GM19463 (cell line): ENCODE measurements around the gene TMED6.

Experiments
- ATAC-seq: cut with Tn5 transposase; IDR thresholded peaks from one replicate; pipeline ENCODE4 v1.9.1; 2021; ENCODE audit warnings: mild to moderate bottlenecking, moderate library complexity; ENCODE audit not compliant: unreplicated experiment

TMED6 gene

DNA sequence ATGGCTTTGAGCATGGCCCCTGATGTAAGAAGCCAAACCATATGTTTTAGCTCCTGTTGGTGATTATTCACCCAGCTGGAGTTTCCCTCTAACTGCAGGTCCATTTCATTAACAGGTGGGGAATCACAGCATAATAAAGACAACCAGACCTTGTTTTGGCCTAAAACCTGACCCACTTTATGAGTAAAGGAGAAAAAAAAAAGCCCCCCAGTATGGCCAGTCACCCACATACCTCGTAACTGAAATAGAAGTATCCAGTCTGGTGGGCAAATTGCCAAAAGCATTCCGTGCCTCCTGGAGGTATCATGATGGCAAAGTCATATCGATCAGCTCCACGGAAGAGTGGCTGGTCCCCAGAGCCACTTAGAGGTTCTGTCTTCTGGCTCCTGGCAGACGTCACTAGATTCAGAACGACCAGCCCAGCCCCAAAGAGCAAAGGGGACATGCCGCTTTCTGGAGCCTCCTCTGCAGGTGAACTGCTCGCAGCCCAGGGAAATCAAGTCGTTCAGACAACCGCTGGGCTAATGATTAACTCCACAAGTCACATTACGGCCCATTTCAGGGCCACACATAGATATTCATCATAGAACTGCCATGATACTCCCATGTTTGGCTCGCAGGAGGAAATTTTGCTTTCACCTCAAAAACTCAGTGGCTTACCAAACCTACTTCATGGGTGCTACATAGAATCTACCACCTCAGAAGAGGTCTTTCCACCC lies at the start of gene TMED6:
TSS of gene TMED6 (minus strand) at position 478 of the 719 bp plus-strand sequence. CDS start at position 445, 33 bp downstream.
- ATAC-seq: no peak

DNA sequence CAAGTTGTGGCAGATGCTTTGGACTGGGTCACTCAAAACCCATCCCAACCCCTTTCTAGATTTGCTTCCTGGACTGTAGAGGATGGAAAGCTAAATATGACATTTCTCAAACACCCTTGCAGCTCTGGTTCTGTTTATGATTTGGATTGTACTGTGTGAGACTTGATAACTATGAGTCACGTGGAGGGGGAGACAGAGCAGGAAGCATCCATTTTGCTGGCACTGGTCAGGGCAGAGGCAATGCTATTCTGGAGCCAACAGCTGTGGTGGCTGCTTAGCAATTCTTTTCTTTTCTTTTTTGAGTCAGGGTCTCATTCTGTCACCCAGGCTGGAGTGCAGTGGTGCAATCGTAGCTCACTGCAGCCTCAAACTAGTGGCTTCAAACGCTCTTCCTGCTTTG lies 47.8 kb upstream of the TMED6 start:
- no peak for ATAC-seq

DNA sequence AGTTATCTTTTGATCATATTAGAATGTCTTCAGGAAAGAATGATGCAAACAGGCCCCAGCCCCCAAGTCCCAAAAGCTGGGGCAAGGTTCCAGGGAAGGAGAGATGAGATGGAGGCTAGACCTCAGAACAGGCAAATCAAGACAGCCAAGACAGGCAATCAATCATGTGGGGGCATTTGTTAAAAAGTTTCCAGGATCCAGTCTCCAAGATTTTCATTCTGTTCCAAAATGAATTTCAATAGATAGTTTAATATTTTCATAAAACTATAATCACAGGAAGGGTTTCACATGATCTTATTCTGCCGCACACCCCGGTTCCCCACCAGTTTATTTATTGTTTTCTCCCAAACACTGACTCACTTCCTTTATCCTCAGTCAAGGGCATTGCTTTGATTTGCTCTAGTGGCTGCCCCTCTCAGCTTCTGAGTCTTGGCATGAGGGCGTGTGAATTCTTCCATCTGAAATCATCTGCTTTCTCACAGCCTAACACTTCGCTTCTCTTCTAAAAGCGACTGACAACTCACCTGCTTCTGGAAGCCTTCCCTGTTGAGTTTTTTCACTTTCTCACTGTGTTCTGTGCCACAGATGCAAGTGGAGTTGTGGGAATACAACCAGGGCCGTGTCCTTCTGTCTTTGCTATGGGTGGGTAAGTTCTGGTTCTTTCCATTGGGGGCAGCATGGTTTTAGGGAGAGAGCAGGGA lies 46.4 kb upstream of the TMED6 start:
- no peak for ATAC-seq

DNA sequence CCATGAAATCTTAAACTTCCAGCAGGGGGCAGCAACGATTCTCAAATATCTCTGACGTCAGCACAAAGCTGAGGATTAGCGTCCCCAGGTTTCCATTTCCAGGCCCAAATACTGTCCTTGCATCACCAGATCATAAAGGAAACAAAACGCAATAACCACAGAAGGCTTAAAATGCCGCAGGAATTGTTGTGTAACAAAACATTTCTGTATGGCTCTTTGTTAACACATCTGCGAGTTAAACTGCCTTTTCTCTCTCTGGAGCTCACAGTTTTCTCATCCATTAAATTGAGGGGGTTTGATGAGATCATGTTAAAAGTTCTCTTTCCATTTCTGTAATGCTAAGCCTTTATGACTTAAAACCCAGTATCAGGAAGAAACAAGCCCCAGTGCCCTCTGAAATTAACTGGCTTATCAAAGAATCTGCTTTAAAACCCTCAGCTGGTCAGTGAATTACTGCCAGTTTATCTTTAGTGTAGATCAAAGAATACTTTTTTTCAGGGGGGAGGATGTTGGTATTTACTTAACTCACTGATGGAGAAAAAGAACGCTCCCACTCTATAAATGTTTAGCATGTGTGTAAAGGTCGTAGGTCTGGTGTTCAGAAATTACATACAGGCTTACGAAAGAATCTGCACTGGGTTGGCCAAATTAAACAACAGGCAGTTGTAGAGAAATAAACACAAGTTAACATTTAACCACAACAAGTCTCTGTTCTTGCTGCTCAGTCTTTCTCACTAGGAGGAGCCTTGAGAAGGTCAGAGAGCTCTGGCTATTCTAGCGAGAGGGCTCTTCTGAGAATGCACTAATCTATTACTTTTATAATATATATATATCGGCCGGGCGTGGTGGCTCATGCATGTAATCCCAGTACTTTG lies 44.8 kb upstream of the TMED6 start:
- ATAC-seq: peak; percentile 57

DNA sequence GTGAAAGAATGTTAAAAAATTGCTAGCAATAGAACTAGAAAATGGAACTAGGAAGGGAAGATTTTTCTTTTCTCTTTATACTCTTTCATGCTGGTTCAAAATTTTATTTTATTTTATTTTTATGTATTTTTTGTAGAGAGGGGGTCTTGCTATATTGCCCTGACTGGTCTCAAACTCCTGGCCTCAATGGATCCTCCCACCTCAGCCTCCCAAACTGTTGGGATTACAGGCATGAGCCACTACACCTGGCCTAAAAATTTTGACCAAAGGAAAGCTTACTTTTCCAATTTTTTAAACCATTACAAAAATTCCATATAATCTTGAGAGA lies 44.2 kb upstream of the TMED6 start:
- no peak for ATAC-seq

DNA sequence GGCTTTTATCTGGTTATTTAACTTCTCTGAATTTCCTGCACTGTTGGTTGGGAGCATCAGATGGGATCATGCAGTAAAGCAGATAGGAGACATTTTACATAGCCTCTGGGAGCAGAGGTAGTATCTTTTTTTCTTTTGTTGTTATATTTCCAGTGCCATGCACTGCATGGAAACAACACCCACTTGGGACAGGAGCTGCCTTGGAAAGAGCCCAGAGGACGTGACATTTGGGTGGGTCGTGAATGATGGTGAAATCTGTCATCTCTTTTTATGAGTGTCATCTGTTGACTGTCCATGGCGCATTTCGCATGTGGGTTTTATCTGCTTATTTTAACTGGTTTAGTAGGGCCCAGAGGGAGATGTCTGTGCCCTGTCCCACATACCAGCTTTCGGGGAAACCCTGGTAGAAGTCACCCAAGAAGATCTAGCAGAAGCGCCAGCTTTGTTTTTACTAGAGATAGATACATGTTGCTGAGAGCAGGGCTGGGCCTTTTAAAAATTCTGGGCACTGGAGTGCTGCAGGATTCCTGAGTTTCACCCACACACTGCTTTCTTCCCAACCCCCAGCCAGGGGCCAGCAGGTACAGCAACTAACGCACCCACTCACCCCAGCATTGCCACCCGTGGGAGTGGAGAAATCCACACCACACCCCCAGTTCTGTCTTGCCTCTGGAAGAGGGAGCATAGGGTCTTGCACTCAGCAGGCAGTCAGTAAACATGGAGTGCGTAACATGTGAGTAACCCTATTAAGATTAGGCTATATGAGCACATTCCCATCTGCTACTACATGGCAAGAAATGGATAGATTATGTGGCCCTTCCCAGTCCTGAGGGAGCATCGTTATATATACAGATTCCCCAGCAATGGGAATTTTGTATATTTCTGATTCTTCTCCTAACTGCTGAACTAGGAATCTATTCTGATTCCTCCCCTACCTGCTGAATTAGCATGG lies 42.6 kb upstream of the TMED6 start:
- no peak for ATAC-seq

- no peak for ATAC-seq
Measured at GRCh38 chr16:69386596-69386995, 35.0 kb upstream of the TMED6 start.

DNA sequence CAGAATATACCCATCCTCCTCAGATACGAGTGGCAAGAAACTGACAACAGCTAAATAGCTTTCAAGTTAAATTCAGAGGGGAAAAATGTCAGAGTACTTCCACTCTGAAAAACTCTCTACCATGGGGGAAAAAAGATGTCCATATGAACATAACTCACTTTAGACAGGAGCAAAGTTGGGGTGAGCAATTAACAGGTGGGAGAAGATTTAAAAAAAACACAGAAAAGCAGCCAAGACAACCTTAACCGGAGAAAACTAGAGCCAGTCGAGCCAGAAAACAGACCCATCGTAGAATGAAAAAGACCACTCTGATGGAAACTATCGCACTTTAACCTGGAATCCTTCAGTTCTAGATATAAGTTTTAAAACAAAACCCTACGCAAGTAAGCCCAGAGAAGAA lies 33.4 kb upstream of the TMED6 start:
- ATAC-seq: no peak

DNA sequence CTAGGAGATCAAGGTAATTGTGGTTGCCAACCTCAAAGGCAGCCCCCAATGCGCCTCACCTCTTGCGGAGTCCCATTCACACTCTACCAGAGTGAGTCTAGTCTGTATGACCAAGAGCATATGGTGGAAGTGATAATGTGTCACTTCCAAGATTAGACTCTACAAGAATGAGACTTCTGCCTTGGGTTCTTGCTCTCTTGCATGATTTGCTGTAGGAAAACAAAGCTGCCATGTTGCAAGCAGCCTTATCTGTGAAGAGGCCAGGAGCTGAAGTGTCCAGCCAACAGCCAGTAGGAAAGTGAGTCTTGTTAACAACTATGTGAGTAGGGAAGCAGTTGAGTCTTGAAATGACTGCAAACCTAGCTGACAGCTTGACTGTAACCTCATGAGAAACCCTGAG lies 30.8 kb upstream of the TMED6 start:
- ATAC-seq: no peak

DNA sequence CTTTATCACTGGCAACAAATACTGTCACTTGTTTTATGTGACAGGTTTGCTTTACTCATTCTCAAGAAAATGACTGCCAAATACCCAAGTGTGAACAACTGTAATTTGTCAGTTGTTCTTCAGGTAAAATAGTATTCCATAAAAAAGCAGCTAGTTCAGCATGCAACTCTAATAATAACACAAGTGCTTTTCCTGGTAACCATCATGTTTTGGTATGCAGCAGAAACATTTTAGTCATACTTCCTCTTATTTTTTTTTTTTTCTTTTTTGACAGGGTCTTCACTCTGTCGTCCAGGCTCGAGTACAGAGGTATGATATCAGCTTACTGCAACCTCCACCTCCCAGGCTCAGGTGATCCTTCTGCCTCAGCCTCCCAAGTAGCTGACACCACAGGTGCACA lies 29.6 kb upstream of the TMED6 start:
- ATAC-seq: no peak

- ATAC-seq: no peak
Measured at GRCh38 chr16:69378760-69379159, 27.2 kb upstream of the TMED6 start.

DNA sequence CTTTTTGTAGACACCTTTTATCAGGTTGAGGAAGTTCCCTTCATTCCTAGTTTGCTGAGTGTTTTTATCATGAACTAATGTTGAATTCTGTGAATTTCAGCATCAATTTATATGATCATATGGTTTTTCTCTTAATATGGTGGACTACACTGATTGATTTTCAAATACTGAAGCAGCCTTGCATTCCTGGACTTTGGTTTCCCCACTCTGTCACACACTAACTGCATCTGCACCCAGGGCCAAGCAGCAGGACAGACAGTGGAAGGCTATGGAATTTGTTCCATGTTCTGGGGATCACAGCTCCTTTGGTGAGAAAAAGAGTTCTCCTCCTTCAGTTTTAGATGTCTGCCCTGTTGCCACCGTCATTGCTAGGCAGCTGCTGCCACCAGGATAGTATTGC lies 26.4 kb upstream of the TMED6 start:
- ATAC-seq: no peak

DNA sequence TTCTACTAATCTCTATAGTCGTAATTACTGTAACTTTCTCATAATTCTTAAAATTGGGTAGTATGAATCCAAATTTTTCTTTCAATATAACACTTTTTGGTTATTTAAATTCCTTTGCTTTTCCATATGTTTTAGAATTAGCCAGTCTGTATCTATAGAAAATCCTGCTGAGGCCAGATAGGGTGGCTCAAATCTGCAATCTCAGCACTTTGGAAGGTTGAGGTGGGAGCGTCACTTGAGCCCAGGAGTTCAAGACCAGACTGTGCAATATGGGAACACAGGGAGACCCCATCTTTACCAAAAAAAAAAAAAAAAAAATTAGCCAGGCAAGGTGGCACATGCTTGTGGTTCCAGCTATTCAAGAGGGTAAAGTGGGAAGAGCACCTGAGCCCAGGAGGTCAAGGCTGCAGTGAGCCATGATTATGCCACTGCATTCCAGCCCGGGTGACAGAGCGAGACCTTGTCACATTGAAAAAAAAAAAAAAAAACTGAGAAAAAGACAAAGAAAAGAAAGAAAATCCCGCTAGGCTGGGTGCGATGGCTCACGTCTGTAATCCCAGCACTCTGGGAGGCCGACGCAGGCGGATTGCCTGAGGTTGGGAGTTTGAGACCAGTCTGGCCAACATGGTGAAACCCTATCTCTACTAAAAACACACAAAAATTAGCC lies 24.9 kb upstream of the TMED6 start:
- ATAC-seq: no peak

- ATAC-seq: no peak
Measured at GRCh38 chr16:69373019-69373418, 21.4 kb upstream of the TMED6 start.

- ATAC-seq: no peak
Measured at GRCh38 chr16:69371564-69371963, 20.0 kb upstream of the TMED6 start.

GRCh38 chr16:69368866-69369265 lies 17.3 kb upstream of the TMED6 start:
- ATAC-seq: no peak

DNA sequence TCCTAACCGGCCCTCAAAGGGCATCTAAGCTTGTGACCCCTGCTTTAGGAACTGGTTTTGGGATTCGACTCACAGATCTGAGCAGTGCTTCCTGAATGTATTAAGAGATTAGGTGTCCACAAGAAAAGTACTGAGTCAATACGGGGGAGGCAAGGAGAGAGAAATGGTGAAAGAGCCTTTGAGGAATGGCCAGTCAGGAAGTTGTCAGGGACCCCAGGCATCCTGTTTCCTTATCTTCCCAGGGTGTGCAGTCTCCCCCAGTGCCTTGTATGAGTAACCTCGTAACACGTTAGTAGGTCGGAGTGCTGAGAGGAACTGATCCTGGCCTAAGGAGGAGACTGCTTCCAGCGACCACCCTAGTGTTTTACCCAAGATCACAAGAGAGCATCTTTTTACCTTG lies 16.4 kb upstream of the TMED6 start:
- ATAC-seq: no peak

DNA sequence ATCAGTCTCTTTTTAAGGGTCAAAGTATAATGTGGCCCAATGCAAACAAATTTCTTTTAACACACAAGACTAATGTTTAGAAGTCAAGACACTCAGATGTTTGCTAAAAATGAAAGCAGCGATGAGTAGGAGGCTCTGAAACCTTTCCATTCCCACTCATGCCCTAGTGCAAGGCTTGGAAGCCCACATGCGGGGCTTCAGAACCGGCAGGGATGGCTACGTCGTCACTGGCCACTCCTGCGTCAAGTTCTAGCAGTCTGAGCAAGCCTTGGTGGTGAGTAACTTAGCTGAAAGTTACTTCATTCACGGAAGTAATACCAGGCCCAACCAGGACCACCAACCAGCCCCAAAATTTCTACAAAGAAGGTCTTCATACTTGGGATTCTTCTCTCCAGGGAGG lies 14.8 kb upstream of the TMED6 start:
- ATAC-seq: no peak

- no peak for ATAC-seq
Measured at GRCh38 chr16:69365901-69366300, 14.3 kb upstream of the TMED6 start.

GRCh38 chr16:69364088-69364487 lies 12.5 kb upstream of the TMED6 start:
- no peak for ATAC-seq
